ENCODE data around the gene DOCK2.

The DOCK2 gene

DNA sequence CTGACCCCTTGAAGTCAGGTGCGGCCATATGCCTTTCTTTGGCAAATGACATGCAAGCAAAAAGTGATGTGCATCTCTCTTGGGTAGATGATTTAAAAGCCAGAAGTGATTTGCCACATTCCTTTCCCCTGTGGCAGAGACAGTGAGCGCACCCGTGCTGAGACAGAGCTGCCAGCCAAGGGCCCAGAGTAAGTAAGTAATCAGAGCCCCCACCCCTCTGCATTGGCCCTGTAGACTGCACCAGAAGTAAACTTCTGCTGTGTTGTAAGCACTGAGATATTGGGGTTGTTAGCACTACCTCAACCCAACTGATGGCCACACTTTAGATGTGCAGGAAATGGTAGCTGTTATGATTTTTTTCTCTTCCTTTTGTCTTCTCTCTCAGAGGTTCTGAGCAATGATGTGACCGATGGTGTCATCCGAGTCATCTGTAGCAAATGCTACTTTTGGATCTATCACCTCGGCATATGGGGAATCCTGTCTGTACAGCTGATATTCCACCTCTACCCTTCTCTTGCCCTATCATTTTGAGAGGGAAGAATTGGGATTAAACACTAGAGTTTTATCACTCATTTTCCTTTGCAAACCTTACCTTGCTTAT is 58.0 kb downstream of the DOCK2 start:
- no peak for DNase-seq

- no peak for DNase-seq
These were observed 58.9 kb downstream of the DOCK2 start for GRCh38 chr5:169695919-169696490.

GRCh38 chr5:169696621-169697510 is 59.8 kb downstream of the DOCK2 start:
- no peak for DNase-seq

DNA sequence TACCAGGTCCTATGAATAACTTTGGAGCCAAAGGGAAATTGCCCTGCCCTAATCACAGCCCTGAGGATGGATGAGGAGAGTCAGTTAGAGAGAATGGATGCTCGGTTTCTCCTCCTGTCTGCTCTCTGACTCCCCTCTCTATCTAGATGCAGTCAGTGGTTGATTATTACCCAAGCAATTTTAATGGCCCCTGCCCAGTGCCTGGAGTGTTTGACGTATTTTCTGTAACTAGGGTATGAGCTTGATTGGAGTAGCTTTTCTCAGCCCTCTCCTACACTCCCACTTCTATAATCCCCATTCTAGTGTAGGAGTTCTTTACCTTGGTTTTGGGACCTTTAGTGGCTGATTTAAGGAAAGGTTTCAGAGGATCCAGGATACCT is 60.4 kb downstream of the DOCK2 start:
- no peak for DNase-seq

DNA sequence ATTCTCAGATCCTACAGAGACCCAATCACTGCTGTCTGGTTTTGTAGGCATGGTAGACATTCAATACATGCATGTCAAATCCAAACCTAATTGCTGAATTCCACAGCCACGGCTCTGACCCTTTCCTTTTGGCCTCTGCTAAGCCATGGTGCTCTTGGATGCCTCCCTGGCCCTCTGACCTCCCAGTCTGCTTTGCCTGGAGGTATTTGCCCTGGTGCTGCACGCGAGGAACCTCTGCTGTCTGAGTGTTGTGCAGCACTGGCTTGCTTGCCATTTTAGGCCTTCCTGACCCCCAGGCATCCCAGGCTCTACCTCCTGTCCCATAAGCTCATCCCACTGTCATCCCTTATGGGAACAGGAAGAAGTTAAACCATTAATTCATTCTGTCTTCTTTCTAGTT is 60.9 kb downstream of the DOCK2 start:
- DNase-seq, result no peak

- DNase-seq, result no peak
These were observed 63.5 kb downstream of the DOCK2 start for GRCh38 chr5:169700611-169701010.

DNA sequence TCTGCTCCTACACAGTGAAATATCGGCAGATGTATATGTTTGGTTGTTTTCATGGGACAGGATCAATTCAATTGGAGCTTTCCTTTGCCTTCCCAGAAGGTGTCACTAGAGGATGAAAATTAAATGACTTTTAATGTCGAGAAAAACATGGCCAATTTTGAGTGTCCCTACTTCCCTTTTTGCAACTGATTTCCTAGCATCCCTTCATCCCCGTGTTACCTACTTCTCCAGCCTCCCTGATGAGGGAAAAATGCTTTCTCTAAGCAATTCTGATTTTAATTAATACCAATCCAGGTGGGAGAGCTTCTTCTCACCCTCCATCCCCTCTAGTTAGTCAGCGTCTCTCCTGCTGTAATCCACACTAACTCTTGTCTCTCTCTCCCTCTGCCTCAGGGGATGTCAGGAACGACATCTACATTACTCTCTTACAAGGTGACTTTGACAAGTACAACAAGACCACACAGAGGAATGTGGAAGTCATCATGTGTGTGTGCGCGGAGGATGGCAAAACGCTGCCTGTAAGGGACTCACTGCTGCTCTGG is 64.9 kb downstream of the DOCK2 start:
- DNase-seq, result no peak

GRCh38 chr5:169702693-169703481 is 65.8 kb downstream of the DOCK2 start:
- DNase-seq, result peak; percentile 23

- DNase-seq, result no peak
These were observed 66.7 kb downstream of the DOCK2 start for GRCh38 chr5:169703813-169704212.

DNA sequence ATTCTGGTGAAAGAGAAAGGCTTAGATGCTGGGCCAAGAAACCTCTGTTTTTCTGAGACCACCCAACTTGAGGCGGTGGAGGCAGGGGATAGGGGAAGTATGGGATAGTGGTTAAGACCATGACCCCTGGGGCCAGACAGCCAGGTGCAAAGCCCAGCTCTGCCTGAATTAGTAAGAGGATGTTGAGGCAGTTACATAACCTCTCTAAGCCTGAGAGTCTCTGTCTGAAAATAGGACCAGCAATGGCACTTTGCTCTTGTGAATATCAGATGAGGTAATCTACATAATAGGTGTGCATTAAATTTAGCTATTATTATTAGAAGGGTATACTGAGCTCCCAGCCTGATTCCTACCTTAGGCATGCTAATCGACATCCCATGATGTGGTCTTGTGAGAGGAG is 68.2 kb downstream of the DOCK2 start:
- no peak for DNase-seq

DNA sequence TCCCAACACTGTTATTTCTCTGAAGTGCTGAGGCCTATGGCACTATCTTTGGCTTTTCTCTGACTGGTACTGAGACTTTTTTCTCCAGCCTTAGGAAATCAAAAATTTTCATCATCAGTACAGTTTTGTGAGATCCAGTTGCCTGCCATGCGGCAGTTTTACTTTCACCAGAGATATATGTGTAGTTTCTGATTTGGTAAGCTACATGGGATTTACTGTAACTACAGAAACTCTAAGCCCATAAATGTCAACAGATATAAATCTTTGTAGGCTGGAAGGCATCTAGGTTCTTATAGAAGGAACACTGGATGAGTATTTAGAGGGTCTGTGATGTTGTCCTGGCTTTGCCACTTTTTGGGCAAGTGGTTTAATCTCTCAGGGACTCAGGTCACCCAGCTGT is 69.0 kb downstream of the DOCK2 start:
- DNase-seq, result no peak

- DNase-seq, result peak; percentile 18
These were observed 69.8 kb downstream of the DOCK2 start for GRCh38 chr5:169706758-169707450.

- no peak for DNase-seq
These were observed 70.6 kb downstream of the DOCK2 start for GRCh38 chr5:169707686-169708085.

DNA sequence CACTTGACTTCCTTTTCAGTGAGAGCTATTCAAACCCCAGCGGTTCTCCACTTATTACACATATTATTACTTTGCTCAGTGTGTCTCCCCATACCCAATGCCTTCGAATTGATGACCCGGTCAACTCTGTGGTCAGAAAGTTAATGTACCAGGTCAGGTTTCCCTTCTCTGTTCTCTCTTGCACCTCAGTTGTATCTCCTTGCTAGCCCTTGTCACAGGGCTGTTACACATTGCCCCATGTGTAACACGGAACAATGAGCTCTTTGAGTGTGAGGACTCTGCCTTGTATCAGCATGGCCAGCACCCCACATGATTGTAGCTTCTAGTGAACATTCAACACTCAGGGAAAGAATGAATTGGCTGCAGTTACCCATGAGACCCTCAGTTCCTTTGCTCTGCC is 73.6 kb downstream of the DOCK2 start:
- DNase-seq, result no peak

DNA sequence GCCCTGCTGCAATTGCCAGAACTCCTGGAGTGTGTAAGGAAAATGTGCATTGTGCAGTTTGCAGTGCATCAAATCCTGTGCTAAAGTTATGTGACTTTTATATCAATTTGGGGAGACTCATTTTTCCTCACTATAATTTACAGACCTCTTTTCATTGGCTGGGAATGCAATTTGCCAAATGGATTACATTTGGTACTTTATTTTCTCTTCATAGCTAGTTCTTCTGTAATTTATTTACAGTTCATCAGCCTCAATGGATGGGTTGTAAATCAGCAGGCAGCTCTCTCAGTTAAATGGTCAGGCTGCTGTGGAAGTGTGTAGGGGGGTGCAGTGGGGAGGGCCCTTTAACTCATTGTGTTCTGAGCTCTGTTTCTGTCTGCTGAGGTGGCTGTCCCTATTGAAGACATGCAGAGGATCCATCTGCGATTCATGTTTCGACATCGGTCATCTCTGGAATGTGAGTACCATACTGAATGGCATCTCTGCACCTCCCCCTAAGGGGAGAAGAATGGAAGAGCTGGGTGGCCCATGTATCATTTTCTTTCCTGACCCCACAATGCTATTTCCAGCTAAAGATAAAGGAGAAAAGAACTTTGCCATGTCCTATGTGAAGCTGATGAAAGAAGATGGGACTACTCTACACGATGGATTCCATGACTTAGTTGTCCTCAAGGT is 74.6 kb downstream of the DOCK2 start:
- DNase-seq, result no peak

DNA sequence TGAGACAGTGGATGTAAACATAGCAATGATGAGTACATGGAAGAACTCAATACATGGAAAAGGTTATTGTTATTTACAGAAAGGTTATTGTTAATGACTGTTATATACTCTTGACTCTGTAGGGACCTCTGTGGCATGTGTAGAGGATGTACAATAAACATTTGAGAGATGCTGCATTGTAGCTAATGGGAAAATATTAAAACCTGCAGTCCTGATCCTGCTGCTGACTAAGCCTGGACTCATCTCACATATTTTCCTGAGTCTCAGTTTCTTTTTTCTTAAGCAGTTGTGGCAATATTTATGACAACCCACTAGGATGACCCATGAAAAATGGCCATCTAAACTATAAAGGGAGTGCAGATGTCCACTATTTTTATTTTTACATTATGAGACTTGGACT is 75.4 kb downstream of the DOCK2 start:
- DNase-seq, result no peak

DNA sequence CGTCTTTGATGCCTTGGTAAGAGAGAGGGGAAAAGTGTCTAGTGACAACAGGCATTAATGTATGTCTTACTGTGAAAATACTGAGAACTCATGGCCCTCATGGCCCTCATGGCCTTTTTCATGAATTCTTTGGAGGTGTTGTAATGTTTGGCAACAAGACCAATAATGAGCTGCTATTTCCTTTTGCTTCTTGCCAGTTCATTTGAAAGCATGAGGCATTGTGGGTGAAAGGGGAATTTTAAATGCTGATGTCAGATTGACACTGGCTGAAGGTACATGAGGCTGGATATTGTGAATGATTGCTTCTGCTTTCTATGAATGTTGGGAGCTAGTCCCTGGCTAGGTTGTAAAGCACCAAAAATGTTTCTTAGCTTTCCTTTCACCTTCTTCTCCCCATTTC is 79.2 kb downstream of the DOCK2 start:
- no peak for DNase-seq

DNA sequence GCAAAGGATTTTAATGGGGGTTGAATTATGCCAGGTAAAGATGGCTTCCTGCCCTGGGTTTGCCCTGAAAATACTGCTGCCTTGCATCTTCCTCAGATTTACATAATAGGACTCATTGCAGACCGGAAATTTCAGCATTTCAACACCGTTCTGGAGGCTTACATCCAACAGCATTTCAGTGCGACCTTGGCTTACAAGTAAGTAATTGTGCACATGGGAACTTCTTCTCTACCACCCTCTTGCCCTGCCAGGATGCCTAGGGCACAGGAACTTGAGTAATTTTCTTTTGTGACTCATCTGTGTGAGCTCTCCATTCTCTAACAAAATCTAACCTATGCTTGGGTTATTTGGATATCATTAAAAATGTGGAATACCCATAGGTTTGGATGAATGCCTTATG is 80.2 kb downstream of the DOCK2 start:
- DNase-seq, result no peak

DNA sequence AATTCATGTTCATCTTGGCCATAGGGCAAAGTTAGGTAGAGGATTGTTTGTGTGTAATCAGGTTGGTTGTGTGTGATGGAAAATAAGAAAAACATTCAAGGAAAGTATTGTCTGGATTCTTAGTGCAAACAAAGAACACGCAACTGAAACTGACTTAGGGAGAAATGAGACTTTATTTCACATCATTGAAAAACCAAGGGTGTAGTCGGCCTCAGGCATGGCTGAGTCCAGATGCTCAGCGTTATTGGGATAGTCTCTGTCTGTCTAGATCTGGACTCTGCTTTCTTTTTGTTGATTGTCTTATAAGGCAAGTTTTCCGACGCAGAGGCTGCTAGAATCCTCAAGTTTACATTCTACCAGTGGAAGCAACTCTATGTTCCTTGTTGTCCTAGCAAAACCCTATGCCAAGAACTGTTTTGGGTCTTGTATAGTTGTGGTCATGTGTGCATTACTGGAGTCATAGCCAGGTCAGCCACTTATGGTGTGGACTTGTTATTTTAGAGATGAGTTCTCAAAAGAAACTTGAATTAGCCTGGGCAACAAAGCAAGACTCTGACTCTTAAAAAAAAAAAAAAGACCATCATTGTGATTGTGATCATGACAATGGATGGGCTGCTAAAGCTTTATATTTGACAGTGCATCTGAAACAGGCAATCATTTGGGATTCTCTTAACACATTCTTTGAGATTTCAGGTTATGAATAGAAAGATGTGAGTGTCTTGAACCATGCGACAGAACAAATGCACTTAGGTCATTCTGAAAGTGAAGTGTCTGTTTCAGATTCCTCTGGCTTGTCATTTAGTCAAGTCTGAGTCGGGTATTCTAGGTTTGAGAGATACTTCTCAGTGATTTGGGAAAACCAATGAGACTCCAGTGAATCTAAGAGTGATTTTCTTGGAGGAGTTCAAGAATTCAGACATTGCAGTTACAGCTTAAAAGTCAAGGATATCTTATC is 82.6 kb downstream of the DOCK2 start:
- DNase-seq, result no peak

GRCh38 chr5:169721771-169722170 is 84.7 kb downstream of the DOCK2 start:
- no peak for DNase-seq

Data from activated CD4-positive, alpha-beta T cell treated with anti-CD3 and anti-CD28 coated beads for 48 hours (primary cell).